A673 (cell line): ENCODE measurements around the gene SCML2. TPM values are rescaled to one million over a fixed set of nuclear protein-coding genes. Genes with fewer than 3 reads are reported as not detected.

Experiments
- BruUV-seq: library from RNA; stranded (reverse); fragments of 400-500 nt; replicated peaks from 2 replicates; lab custom pipeline; 2021; lab: Mats Ljungman, UMichigan
- CTCF ChIA-PET: fragments of 300-600 bp; sonication (Branson Sonifier 250); formaldehyde crosslinking; loops from one replicate; lab custom pipeline; 2022; ENCODE audit warnings: antibody characterized with exemption; lab: Charles Lee
- POLR2A ChIA-PET: fragments of 300-600 bp; sonication (Branson Sonifier 250); formaldehyde crosslinking; loops from one replicate; lab custom pipeline; 2022; ENCODE audit warnings: antibody characterized with exemption; ENCODE audit not compliant: low non-redundant PET; lab: Charles Lee
- DNase-seq: peaks from one replicate; pipeline ENCODE4 v3.0.0-alpha.2; 2015; ENCODE audit warnings: low spot score
- H3K27ac ChIP-seq: fragments of 200-600 bp; sonication (generic); 2 replicates; pipeline ENCODE4 v1.5.1; 2016; ENCODE audit warnings: mixed run types, low read depth, mild to moderate bottlenecking, mixed read lengths, antibody characterized with exemption, low read length; ENCODE audit not compliant: poor library complexity, severe bottlenecking
- H3K27me3 ChIP-seq: fragments of 200-600 bp; sonication (generic); replicated peaks from 2 replicates; pipeline ENCODE4 v1.6.1; 2017; ENCODE audit warnings: mixed run types, low read depth, mild to moderate bottlenecking, mixed read lengths, antibody characterized with exemption, low read length; ENCODE audit not compliant: insufficient read depth, poor library complexity
- H3K36me3 ChIP-seq: fragments of 200-600 bp; sonication (generic); 2 replicates; pipeline ENCODE4 v1.6.1; 2016; ENCODE audit warnings: mixed run types, mild to moderate bottlenecking, mixed read lengths, antibody characterized with exemption, low read length; ENCODE audit not compliant: insufficient read depth, poor library complexity, severe bottlenecking
- H3K4me1 ChIP-seq: fragments of 200-600 bp; sonication (generic); 2 replicates; pipeline ENCODE4 v1.6.1; 2017; ENCODE audit warnings: mixed run types, mild to moderate bottlenecking, mixed read lengths, antibody characterized with exemption, low read length; ENCODE audit not compliant: insufficient read depth, poor library complexity, severe bottlenecking
- H3K4me3 ChIP-seq: fragments of 200-600 bp; sonication (generic); 2 replicates; pipeline ENCODE4 v1.5.1; 2016; ENCODE audit warnings: low read depth, mixed run types, mild to moderate bottlenecking, mixed read lengths, low read length; ENCODE audit not compliant: poor library complexity, severe bottlenecking
- H3K9me3 ChIP-seq: fragments of 200-600 bp; sonication (generic); 2 replicates; pipeline ENCODE4 v1.6.1; 2016; ENCODE audit warnings: mixed run types, low read depth, mild to moderate bottlenecking, mixed read lengths, antibody characterized with exemption, low read length; ENCODE audit not compliant: poor library complexity, severe bottlenecking
- EZH2 ChIP-seq: fragments of 200-600 bp; sonication (generic); IDR thresholded peaks from 2 replicates; pipeline ENCODE4 v1.6.1; 2017; ENCODE audit warnings: borderline replicate concordance, low read depth, mild to moderate bottlenecking, mixed read lengths, antibody characterized with exemption, low read length; ENCODE audit not compliant: poor library complexity, severe bottlenecking
- intact Hi-C: fragments of 100-400 bp; cut with micrococcal nuclease; formaldehyde crosslinking; loops from one replicate; pipeline ENCODE4 v1.10.0; 2022; ENCODE audit not compliant: unreplicated experiment
- total RNA-seq: library from RNA; stranded (reverse); gene quantifications from 2 replicates; pipeline ENCODE4 v1.2.3, GENCODE V29; 2021
- TF ChIP-seq, protein P1 (sequence below): fragments of 300-800, 200-600 bp; sonication (generic); conservative IDR thresholded peaks from 2 replicates; pipeline ENCODE4 v1.5.1; 2017; ENCODE audit warnings: low read depth, mild to moderate bottlenecking, antibody characterized with exemption, low read length, moderate library complexity, mixed read lengths

Gene SCML2
- total RNA-seq, 1 experiment from 2014 or later = 13.9 TPM

DNA sequence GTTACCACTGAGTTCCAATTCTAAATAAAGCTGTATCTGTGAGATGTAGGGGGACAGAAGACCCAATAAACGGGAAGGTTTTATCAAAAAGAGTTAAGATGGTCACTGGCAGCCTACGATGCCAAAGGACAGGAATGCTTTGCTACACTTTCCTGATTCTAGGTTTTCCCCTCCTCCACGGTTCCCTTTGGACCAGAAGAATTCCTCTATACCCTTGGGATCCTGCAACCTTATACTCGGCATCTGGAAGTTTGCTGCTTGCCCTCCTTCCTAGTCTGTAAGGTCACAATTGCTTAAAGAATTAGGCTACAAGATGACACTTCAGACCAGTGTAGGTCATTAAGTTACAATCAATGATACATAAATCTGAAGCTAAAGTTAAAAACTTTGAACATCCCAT, 64.3 kb downstream of the SCML2 start:
- BruUV-seq = no TSS peak
- H3K4me3 ChIP-seq = no peak overlapping the region
- CTCF ChIA-PET = no interaction called here

DNA sequence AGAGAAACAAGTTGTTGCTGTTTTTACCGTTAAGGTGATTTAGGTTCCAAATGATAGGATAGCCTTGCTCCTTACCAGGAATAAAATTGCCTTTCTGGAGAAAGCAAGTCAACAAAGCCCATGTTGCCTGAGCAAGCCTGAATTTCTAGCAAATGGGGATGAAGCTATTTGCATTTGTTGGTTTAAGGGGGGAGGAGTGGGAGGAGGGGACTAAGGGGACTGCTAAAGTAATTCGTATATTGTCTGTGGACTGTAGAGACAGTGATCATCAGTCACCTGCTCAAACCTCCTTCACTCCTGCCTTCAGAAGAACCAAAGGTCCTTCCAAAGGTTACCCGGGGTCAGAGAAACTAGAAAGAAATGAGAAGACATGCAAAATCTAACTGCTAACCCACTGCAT, 65.8 kb downstream of the SCML2 start:
- no TSS peak for BruUV-seq
- DNase-seq = no peak
- Histone ChIP-seq H3K27me3 (peaks cover 7% of the 10 kb centered on the region), H3K27ac (no peak overlapping the region), H3K4me3 (no peak overlapping the region), H3K36me3 (no peaks in the 10 kb centered on the region), H3K4me1 (no peaks in the 10 kb centered on the region), H3K9me3 (no peaks in the 10 kb centered on the region)
- ChIA-PET POLR2A (no interaction called here), CTCF (no interaction called here)
- intact Hi-C loops = no loop called here
- no peak for TF ChIP-seq EZH2
- TF ChIP-seq, protein P1, sequence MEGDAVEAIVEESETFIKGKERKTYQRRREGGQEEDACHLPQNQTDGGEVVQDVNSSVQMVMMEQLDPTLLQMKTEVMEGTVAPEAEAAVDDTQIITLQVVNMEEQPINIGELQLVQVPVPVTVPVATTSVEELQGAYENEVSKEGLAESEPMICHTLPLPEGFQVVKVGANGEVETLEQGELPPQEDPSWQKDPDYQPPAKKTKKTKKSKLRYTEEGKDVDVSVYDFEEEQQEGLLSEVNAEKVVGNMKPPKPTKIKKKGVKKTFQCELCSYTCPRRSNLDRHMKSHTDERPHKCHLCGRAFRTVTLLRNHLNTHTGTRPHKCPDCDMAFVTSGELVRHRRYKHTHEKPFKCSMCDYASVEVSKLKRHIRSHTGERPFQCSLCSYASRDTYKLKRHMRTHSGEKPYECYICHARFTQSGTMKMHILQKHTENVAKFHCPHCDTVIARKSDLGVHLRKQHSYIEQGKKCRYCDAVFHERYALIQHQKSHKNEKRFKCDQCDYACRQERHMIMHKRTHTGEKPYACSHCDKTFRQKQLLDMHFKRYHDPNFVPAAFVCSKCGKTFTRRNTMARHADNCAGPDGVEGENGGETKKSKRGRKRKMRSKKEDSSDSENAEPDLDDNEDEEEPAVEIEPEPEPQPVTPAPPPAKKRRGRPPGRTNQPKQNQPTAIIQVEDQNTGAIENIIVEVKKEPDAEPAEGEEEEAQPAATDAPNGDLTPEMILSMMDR = no peak

More for the DNA sequence above, 64.3 kb downstream of the SCML2 start:
- intact Hi-C loops = no loop called here
- DNase-seq = no peak
- peaks cover 7% of the 10 kb centered on the region for H3K27me3 ChIP-seq
- TF ChIP-seq, protein P1 = no peak
- POLR2A ChIA-PET = no interaction called here
- H3K9me3 ChIP-seq = no peaks in the 10 kb centered on the region
- H3K36me3 ChIP-seq = no peaks in the 10 kb centered on the region
- H3K27ac ChIP-seq = no peak overlapping the region
- H3K4me1 ChIP-seq = no peaks in the 10 kb centered on the region

DNA sequence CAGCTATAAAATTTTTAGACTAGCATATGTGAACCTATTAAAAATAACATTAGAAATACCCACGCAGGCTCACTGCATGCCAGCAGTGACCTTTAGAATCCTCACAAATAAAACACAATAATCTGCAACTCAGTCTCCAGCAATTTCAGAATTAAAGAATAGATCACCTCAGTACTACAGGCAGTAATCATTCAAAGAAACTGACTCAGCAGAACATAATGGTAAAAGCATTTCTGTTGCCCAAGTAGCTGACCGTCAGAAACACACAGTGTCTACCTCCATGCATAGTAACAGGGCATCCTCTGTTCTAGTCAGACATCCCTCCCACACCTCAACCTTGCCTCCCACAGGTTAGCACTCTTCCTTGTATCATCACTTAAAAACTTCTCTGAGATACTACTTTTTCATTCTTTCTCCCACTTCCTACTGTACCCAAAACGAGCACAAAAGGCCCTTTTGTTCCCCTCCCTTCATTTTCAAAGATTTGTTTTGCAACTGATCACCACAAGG, 68.1 kb downstream of the SCML2 start:
- BruUV-seq = no TSS peak
- intact Hi-C loops = no loop called here
- TF ChIP-seq EZH2 = no peak
- TF ChIP-seq, protein P1 = no peak
- H3K9me3 ChIP-seq = no peaks in the 10 kb centered on the region
- H3K27ac ChIP-seq = no peak overlapping the region
- CTCF ChIA-PET = no interaction called here
- no peak for DNase-seq
- no peaks in the 10 kb centered on the region for H3K36me3 ChIP-seq
- H3K27me3 ChIP-seq = peaks cover 7% of the 10 kb centered on the region
- H3K4me3 ChIP-seq = no peak overlapping the region
- POLR2A ChIA-PET = interaction anchor here (0.7 kb wide), 1 partner anchor 58 kb away, joined by 4 read pairs; no protein-coding TSS in a partner anchor
- H3K4me1 ChIP-seq = no peaks in the 10 kb centered on the region
